Esophagus muscularis mucosa (tissue), 4 donors: Measurements from ENCODE around the gene PODXL2. TPM values are rescaled to one million over a fixed set of nuclear protein-coding genes. Genes with fewer than 3 reads are reported as not detected.

Experiments used
- DNase-seq: peaks from one replicate; pipeline ENCODE4 v3.0.0-alpha.2; 2017; ENCODE audit errors: extremely low spot score
- H3K27ac ChIP-seq, 4 donors: fragments of 200-600 bp; sonication (generic); replicated peaks in 1 of 4; 1 replicate in 3 of 4; 2 replicates in 1 of 4; pipeline ENCODE4 v1.5.1; 2016 to 2019; ENCODE audit warnings: mild to moderate bottlenecking in 1 of 4
- H3K27me3 ChIP-seq, 4 donors: fragments of 200-600 bp; sonication (generic); one replicate each; pipeline versions ENCODE4 v1.5.1 to v1.6.0; 2016 to 2019
- H3K36me3 ChIP-seq, 4 donors: fragments of 200-600 bp; sonication (generic); one replicate each; pipeline ENCODE4 v1.5.1; 2016 to 2019
- H3K4me1 ChIP-seq, 4 donors: fragments of 200-600 bp; sonication (generic); one replicate each; pipeline ENCODE4 v1.5.1; 2016 to 2019
- H3K4me3 ChIP-seq, 4 donors: fragments of 200-600 bp; sonication (generic); 1 replicate in 2 of 4; 2 replicates in 2 of 4; pipeline ENCODE4 v1.5.1; 2016 to 2019; ENCODE audit warnings: mild to moderate bottlenecking in 4 of 4, moderate library complexity in 1 of 4
- H3K9me3 ChIP-seq, 4 donors: fragments of 200-600 bp; sonication (generic); 1 replicate in 3 of 4; 2 replicates in 1 of 4; pipeline ENCODE4 v1.5.1; 2016 to 2019
- EP300 ChIP-seq: sonication (generic); formaldehyde crosslinking; IDR thresholded peaks from one replicate; pipeline ENCODE4 v1.6.1; 2017; ENCODE audit warnings: antibody characterized with exemption
- POLR2A ChIP-seq: fragments of 450-650 bp; IDR thresholded peaks from one replicate; pipeline ENCODE4 v1.6.1; 2017; ENCODE audit warnings: antibody characterized with exemption, moderate library complexity, mild to moderate bottlenecking, low read depth
- POLR2AphosphoS5 ChIP-seq, 2 donors: sonication (generic); formaldehyde crosslinking; IDR thresholded peaks; one replicate each; pipeline ENCODE4 v1.6.1; 2017; ENCODE audit warnings: antibody characterized with exemption in 2 of 2
- WGBS: methylation state at CpG from one replicate; pipeline ENCODE4 v1.1.5; 2018; 5-methylcytosine and 5-hydroxymethylcytosine counted together
- intact Hi-C: fragments of 100-400 bp; cut with DNase I; formaldehyde crosslinking; loops from one replicate; pipeline ENCODE4 v1.15.1; 2023
- total RNA-seq, 4 donors: library from RNA; depleted of rRNA; stranded (reverse); fragments of >200 nt; gene quantifications; one replicate each; pipeline versions ENCODE4 v1.1.0 to v1.2.1, GENCODE V29; 2016
- TF ChIP-seq, protein P1 (sequence below), 3 experiments: fragments of 200-600 bp in 2 of 3; fragments of 450-650 bp in 1 of 3; sonication (generic) in 2 of 3; IDR thresholded peaks; one replicate each; pipeline ENCODE4 v1.5.1; 2017 to 2019; ENCODE audit warnings: antibody characterized with exemption in 3 of 3, mild to moderate bottlenecking in 2 of 3, moderate library complexity in 1 of 3

The PODXL2 gene
- total RNA-seq, 4 donors from 2014 or later, result 1.7 to 3.1 (median 2.5) TPM

DNA sequence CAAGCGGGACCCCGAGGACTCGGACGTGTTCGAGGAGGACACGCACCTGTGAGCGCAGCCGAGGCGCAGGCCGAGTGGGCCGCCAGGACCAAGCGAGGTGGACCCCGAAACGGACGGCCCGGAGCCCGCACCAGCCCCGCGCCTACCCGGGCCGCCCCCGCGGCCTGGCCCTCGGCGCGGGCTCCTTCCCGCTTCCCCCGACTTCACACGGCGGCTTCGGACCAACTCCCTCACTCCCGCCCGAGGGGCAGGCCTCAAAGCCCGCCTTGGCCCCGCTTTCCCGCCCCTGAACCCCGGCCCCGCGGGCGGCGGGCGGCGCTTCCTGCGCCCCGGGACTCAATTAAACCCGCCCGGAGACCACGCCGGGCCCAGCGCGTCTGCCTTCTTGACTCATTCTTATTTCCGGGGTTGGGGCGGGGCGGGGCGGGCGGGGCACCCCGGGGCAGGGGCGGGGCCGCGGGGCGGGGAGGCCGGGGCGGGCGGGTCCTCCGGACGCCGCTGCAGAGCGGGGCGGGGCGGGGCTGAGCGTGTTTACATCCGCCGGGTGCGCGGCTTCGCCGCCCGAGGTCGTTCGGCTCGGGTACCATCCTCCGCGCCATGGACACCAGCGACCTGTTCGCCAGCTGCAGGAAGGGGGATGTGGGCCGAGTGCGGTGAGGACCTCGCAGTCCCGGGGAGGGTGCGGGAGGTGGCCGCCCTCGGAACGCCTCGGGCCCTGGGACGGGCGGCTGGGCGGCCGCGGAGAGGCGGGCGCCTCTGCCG, 43.6 kb downstream of the PODXL2 start, which contains the start of gene ABTB1:
ABTB1 (plus strand) TSS at position 524 of the 762 bp plus-strand sequence; CDS start at position 598, 74 bp downstream.
- intact Hi-C loops, result loop anchor here (10.0 kb wide), 2 partner anchors 242 to 382 kb away; partner anchors contain the start of genes KBTBD12 and SEC61A1
- Histone ChIP-seq H3K4me1 (peaks cover 22 to 47% (median 43%) of the 10 kb centered on the region in 4 donors), H3K4me3 (peak within 1 kb of the TSS; percentile 72 to 100 (median 97)), H3K36me3 (peaks cover 12 to 25% (median 22%) of the 10 kb centered on the region in 4 donors), H3K9me3 (no peaks in the 10 kb centered on the region), H3K27me3 (no peaks in the 10 kb centered on the region), H3K27ac (peak within 1 kb of the TSS; percentile 90 to 95 (median 94))
- DNase-seq, result peak; percentile 96
- TF ChIP-seq POLR2A (peak; percentile 88), POLR2AphosphoS5 (IDR thresholded peaks at IDR 0.05) (peak; percentile 78 to 92)
- TF ChIP-seq, protein P1, sequence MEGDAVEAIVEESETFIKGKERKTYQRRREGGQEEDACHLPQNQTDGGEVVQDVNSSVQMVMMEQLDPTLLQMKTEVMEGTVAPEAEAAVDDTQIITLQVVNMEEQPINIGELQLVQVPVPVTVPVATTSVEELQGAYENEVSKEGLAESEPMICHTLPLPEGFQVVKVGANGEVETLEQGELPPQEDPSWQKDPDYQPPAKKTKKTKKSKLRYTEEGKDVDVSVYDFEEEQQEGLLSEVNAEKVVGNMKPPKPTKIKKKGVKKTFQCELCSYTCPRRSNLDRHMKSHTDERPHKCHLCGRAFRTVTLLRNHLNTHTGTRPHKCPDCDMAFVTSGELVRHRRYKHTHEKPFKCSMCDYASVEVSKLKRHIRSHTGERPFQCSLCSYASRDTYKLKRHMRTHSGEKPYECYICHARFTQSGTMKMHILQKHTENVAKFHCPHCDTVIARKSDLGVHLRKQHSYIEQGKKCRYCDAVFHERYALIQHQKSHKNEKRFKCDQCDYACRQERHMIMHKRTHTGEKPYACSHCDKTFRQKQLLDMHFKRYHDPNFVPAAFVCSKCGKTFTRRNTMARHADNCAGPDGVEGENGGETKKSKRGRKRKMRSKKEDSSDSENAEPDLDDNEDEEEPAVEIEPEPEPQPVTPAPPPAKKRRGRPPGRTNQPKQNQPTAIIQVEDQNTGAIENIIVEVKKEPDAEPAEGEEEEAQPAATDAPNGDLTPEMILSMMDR (IDR thresholded peaks at IDR 0.05), result no peak
- 0% methylated on average over 14 of the region's 102 CpGs for WGBS

DNA sequence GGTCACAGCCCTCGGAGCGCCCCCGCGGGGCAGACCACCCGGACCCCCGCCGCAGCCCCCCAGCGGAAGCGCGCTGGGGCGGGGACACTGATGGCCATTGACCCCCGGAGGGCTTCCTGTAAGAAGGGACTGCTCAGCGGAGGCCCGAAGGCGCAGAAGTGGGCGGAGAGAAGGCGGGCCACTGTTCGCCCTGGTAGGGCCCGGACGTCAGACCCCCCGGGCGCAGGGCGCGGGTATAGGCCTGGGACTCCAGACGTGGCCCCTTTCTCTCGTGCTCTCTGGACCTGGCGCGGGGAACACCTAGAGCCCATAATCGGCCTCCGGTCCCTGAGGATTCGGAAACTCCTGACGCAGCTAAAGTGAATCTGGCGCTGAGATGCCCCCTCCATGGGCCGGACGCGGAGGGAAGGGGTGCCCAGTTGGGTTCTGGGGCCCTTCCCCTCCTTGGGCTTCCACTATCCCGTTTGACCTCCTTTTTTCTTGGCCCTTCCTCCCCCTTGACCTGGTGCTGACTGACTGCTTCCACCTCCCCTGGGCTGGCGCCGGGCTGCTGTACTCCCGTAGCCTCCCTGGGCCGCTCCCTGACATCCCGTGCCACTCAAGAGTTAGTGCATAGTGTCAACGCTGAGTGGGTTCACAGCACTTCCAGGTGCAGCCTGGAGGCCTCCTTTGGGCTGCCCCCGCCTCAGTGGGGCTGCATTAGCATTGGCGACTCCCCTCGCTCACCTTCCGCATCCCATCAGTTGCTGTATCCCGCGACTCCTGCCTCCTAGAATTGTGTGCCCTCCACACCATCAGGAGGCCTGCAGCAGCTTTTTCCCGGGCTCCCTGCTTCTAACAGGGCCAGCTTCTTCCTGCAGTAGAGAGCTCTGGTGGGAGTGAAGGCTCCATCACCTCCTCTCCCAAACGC, 44.5 kb downstream of the PODXL2 start:
- TF ChIP-seq, protein P1 (IDR thresholded peaks at IDR 0.05), result no peak
- no peak for TF ChIP-seq POLR2A
- TF ChIP-seq EP300, result no peak
- no peak for TF ChIP-seq POLR2AphosphoS5 (IDR thresholded peaks at IDR 0.05)
- no peaks in the 10 kb centered on the region for H3K9me3 ChIP-seq
- peaks cover 20 to 34% (median 30%) of the 10 kb centered on the region in 4 donors for H3K36me3 ChIP-seq
- WGBS, result 44% methylated on average over 17 of the region's 51 CpGs
- no peak for DNase-seq
- intact Hi-C loops, result loop anchor here (10.0 kb wide), 2 partner anchors 241 to 381 kb away; partner anchors contain the start of genes KBTBD12 and SEC61A1
- H3K4me1 ChIP-seq, result peaks cover 22 to 47% (median 43%) of the 10 kb centered on the region in 4 donors
- H3K27me3 ChIP-seq, result no peaks in the 10 kb centered on the region
- H3K27ac ChIP-seq, result peak overlapping the region; percentile 90 to 95 (median 94)
- H3K4me3 ChIP-seq, result peak overlapping the region; percentile 72 to 100 (median 97)

DNA sequence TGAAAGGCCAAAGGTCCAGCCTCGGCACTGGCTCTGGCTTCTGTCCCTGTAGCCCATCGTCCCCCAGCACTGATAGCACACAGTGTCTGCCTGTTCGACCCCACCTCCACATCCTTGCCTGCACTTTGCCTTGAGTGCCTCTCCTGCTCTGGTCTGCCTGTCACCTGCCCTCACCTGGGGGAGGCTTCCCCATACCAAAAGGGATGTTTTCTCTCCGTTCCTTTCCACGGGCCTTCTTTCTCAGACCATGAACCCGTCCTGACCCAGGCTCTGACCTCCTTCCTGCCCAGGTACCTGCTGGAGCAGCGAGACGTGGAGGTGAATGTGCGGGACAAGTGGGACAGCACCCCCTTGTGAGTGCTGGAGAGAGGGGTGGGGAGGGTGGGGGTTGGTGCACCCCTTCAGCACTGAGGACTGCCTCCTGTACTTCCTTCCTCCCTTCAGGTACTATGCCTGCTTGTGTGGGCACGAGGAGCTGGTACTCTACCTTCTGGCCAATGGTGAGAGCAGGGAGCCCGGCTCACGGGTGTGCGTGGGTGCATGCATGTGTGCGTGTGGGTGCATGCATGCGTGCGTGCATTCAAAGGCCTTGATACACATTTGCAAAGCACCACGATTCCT, 45.2 kb downstream of the PODXL2 start:
- no peaks in the 10 kb centered on the region for H3K27me3 ChIP-seq
- 86% methylated on average over 17 of the region's 17 CpGs for WGBS
- peak overlapping the region in 2 of 4 donors; percentile 90 to 92 for H3K27ac ChIP-seq
- no peak for TF ChIP-seq EP300
- TF ChIP-seq, protein P1 (IDR thresholded peaks at IDR 0.05), result no peak
- TF ChIP-seq POLR2AphosphoS5 (IDR thresholded peaks at IDR 0.05), result no peak
- no peak for TF ChIP-seq POLR2A
- intact Hi-C loops, result loop anchor here (10.0 kb wide), 2 partner anchors 241 to 381 kb away; partner anchors contain the start of genes KBTBD12 and SEC61A1
- H3K4me1 ChIP-seq, result peaks cover 22 to 47% (median 43%) of the 10 kb centered on the region in 4 donors
- H3K36me3 ChIP-seq, result peaks cover 23 to 41% (median 37%) of the 10 kb centered on the region in 4 donors
- H3K9me3 ChIP-seq, result no peaks in the 10 kb centered on the region
- DNase-seq, result no peak
- H3K4me3 ChIP-seq, result peak overlapping the region; percentile 72 to 100 (median 97)

DNA sequence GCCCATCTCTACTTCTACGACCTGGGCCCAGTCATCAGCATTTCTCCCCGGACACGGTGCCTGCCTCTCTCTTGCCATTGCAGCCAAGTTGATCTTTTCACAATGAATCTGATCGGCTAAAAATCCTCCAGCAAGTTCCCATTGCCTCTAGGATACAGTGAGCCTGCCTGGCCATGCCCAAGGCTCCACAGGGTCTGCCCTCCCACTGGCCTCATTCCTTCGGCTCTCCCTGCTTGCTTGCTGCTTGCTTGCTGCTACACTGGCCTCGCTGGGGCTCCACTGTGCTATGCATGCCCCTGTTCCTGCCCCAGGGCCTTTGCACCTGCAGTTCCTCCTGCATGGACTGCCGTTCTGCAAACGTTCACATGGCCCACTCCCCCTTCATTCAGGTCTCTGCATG, 45.8 kb downstream of the PODXL2 start:
- Histone ChIP-seq H3K27me3 (no peaks in the 10 kb centered on the region), H3K27ac (no peak overlapping the region), H3K4me1 (peaks cover 22 to 47% (median 43%) of the 10 kb centered on the region in 4 donors), H3K36me3 (peaks cover 23 to 47% (median 42%) of the 10 kb centered on the region in 4 donors), H3K9me3 (no peaks in the 10 kb centered on the region), H3K4me3 (no peak overlapping the region)
- intact Hi-C loops, result loop anchor here (10.0 kb wide), 2 partner anchors 240 to 380 kb away; partner anchors contain the start of genes KBTBD12 and SEC61A1
- WGBS, result 90% methylated on average over 8 of the region's 8 CpGs
- DNase-seq, result no peak
- TF ChIP-seq, protein P1 (IDR thresholded peaks at IDR 0.05), result no peak
- TF ChIP-seq POLR2A, result no peak
- no peak for TF ChIP-seq POLR2AphosphoS5 (IDR thresholded peaks at IDR 0.05)
- TF ChIP-seq EP300, result no peak
